Measurements from ENCODE around the gene RNU11. TPM values are rescaled to one million over a fixed set of nuclear protein-coding genes. Genes with fewer than 3 reads are reported as not detected.

The RNU11 gene
- total RNA-seq = not detected
- 4,629 TPM for polyA plus RNA-seq (2013, experiment 1 of 2)
- polyA plus RNA-seq (2013, experiment 2 of 2) = 4,613 TPM
- long read RNA-seq, experiment 1 = 0 reads
- long read RNA-seq, experiment 2 = 0 reads
- long read RNA-seq, experiment 3 = 0 reads
- long read RNA-seq, experiment 4 = 0 reads

GRCh38 chr1:28648474-28649198 lies at the start of gene RNU11:
Gene RNU11, plus strand, starts transcription at chr1:28648600.
- H3K27me3 ChIP-seq (ENCODE audit: control insufficient read depth, insufficient read depth, low read length, poor library complexity, severe bottlenecking) = no peaks in the 10 kb centered on the region
- Mint-ChIP-seq H3K36me3 (ENCODE audit: low read depth) (no peaks in the 10 kb centered on the region), H3K4me1 (peaks cover 19% of the 10 kb centered on the region), H3K27ac (peak within 1 kb of the TSS; percentile 100), H3K9me3 (no peaks in the 10 kb centered on the region), H3K4me3 (peak within 1 kb of the TSS; percentile 61), H3K27me3 (ENCODE audit: insufficient read depth) (no peaks in the 10 kb centered on the region)
- H3K9me3 ChIP-seq (ENCODE audit: control insufficient read depth, low read length) = no peaks in the 10 kb centered on the region
- peak within 1 kb of the TSS; percentile 73 for H3K4me3 ChIP-seq (ENCODE audit: low read length)
- H3K9ac ChIP-seq (ENCODE audit: extremely low read depth, low read length, poor library complexity, severe bottlenecking) = peak within 1 kb of the TSS; percentile 96
- peak; percentile 96 for DNase-seq
- TF ChIP-seq CTCF (conservative IDR thresholded peaks at IDR 0.05) = no peak
- peak within 1 kb of the TSS; percentile 100 for H3K27ac ChIP-seq (ENCODE audit: low read depth, low read length)
- no peaks in the 10 kb centered on the region for H3K4me1 ChIP-seq (ENCODE audit: control insufficient read depth, insufficient read depth, low read length)
- 8 to 14% methylated on average over 16 to 28 of the region's 28 CpGs for WGBS, 2 experiments (ENCODE audit: insufficient coverage in 1 of 2, insufficient read length in 1 of 2)
- H3K36me3 ChIP-seq (ENCODE audit: control insufficient read depth, insufficient read depth, low read length) = no peaks in the 10 kb centered on the region

- 81 to 86% methylated on average over 3 of the region's 3 CpGs for WGBS, 2 experiments (ENCODE audit: insufficient coverage in 1 of 2, insufficient read length in 1 of 2)
- H3K27me3 ChIP-seq (ENCODE audit: control insufficient read depth, insufficient read depth, low read length, poor library complexity, severe bottlenecking) = no peaks in the 10 kb centered on the region
- no peak overlapping the region for H3K4me3 ChIP-seq (ENCODE audit: low read length)
- H3K9me3 ChIP-seq (ENCODE audit: control insufficient read depth, low read length) = no peaks in the 10 kb centered on the region
- H3K9ac ChIP-seq (ENCODE audit: extremely low read depth, low read length, poor library complexity, severe bottlenecking) = no peak overlapping the region
- H3K4me1 ChIP-seq (ENCODE audit: control insufficient read depth, insufficient read depth, low read length) = no peaks in the 10 kb centered on the region
- peaks cover 26% of the 10 kb centered on the region for H3K36me3 ChIP-seq (ENCODE audit: control insufficient read depth, insufficient read depth, low read length)
- H3K4me1 Mint-ChIP-seq = no peaks in the 10 kb centered on the region
- no peak overlapping the region for H3K27ac ChIP-seq (ENCODE audit: low read depth, low read length)
- peak overlapping the region; percentile 81 for H3K27ac Mint-ChIP-seq
- H3K9me3 Mint-ChIP-seq = no peaks in the 10 kb centered on the region
- H3K27me3 Mint-ChIP-seq (ENCODE audit: insufficient read depth) = no peaks in the 10 kb centered on the region
- no peak for TF ChIP-seq CTCF (conservative IDR thresholded peaks at IDR 0.05)
- H3K36me3 Mint-ChIP-seq (ENCODE audit: low read depth) = peaks cover 29% of the 10 kb centered on the region
- no peak overlapping the region for H3K4me3 Mint-ChIP-seq
- DNase-seq = no peak
Measured at GRCh38 chr1:28601696-28602095, 46.7 kb upstream of the RNU11 start.

GRCh38 chr1:28602536-28603439 lies 45.6 kb upstream of the RNU11 start:
- no peak overlapping the region for H3K4me3 Mint-ChIP-seq
- H3K36me3 ChIP-seq (ENCODE audit: control insufficient read depth, insufficient read depth, low read length) = peaks cover 35% of the 10 kb centered on the region
- no peaks in the 10 kb centered on the region for H3K4me1 ChIP-seq (ENCODE audit: control insufficient read depth, insufficient read depth, low read length)
- no peaks in the 10 kb centered on the region for H3K4me1 Mint-ChIP-seq
- no peaks in the 10 kb centered on the region for H3K9me3 Mint-ChIP-seq
- no peaks in the 10 kb centered on the region for H3K9me3 ChIP-seq (ENCODE audit: control insufficient read depth, low read length)
- peak overlapping the region; percentile 81 for H3K27ac Mint-ChIP-seq
- 78% methylated on average over 13 to 15 of the region's 15 CpGs for WGBS, 2 experiments (ENCODE audit: insufficient coverage in 1 of 2, insufficient read length in 1 of 2)
- H3K4me3 ChIP-seq (ENCODE audit: low read length) = no peak overlapping the region
- TF ChIP-seq CTCF (conservative IDR thresholded peaks at IDR 0.05) = peak; percentile 83
- DNase-seq = peak; percentile 86
- peaks cover 32% of the 10 kb centered on the region for H3K36me3 Mint-ChIP-seq (ENCODE audit: low read depth)
- H3K9ac ChIP-seq (ENCODE audit: extremely low read depth, low read length, poor library complexity, severe bottlenecking) = no peak overlapping the region
- H3K27ac ChIP-seq (ENCODE audit: low read depth, low read length) = no peak overlapping the region
- H3K27me3 Mint-ChIP-seq (ENCODE audit: insufficient read depth) = no peaks in the 10 kb centered on the region
- no peaks in the 10 kb centered on the region for H3K27me3 ChIP-seq (ENCODE audit: control insufficient read depth, insufficient read depth, low read length, poor library complexity, severe bottlenecking)

Data from endodermal cell (in vitro differentiated cells).